ENCODE results near the gene CCDC198.

DNA sequence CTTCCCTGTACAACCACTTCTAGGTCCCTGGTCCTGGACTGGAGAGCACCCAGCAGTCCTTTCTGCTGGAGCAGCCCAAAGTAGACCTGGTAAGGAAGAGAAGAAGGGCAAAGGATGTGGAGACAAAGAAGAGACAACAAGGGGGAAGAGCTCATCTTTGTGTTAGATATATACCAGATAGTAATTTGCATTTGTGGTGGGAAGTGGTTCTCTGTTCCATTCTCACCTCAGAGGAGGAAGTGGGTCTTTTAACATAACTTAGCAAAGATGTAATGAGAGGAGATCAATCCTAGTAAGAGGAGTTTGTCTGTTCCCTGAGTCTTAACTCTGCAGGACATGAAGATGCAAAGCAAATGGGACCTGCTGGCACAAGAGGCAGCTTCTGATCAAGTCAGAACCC lies 8.0 kb downstream of the CCDC198 start:
- TF ChIP-seq, protein P1, sequence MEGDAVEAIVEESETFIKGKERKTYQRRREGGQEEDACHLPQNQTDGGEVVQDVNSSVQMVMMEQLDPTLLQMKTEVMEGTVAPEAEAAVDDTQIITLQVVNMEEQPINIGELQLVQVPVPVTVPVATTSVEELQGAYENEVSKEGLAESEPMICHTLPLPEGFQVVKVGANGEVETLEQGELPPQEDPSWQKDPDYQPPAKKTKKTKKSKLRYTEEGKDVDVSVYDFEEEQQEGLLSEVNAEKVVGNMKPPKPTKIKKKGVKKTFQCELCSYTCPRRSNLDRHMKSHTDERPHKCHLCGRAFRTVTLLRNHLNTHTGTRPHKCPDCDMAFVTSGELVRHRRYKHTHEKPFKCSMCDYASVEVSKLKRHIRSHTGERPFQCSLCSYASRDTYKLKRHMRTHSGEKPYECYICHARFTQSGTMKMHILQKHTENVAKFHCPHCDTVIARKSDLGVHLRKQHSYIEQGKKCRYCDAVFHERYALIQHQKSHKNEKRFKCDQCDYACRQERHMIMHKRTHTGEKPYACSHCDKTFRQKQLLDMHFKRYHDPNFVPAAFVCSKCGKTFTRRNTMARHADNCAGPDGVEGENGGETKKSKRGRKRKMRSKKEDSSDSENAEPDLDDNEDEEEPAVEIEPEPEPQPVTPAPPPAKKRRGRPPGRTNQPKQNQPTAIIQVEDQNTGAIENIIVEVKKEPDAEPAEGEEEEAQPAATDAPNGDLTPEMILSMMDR (IDR thresholded peaks at IDR 0.05; ENCODE audit: low read depth, low read length, poor library complexity, severe bottlenecking): no peak
- TF ChIP-seq EZH2phosphoT487 (IDR thresholded peaks at IDR 0.05; ENCODE audit: borderline replicate concordance, low read length): no peak

Measured in DOHH2 (cell line).